K562 (cell line): Measurements from ENCODE around the gene TMEM222. TPM values are rescaled to one million over a fixed set of nuclear protein-coding genes. Genes with fewer than 3 reads are reported as not detected.
A peak's percentile ranks its signal among the peaks of the same experiment; 100 is the strongest.

Source experiments
- ATF7 ChIP-seq: fragments of 450-650 bp; IDR thresholded peaks from 2 replicates; pipeline ENCODE4 v1.7.1; 2014; ENCODE audit warnings: mild to moderate bottlenecking, moderate library complexity
- BRF1 ChIP-seq: IDR thresholded peaks from 3 replicates; pipeline ENCODE4 v1.6.1; 2011; ENCODE audit warnings: borderline replicate concordance, mild to moderate bottlenecking; ENCODE audit not compliant: insufficient read length; ENCODE audit errors: extremely low read depth
- DMBX1 ChIP-seq: fragments of 250-450 bp; sonication (Bioruptor Pico); IDR thresholded peaks from 2 replicates; pipeline ENCODE4 v1.8.0; 2022; ENCODE audit warnings: inconsistent platforms, mild to moderate bottlenecking, moderate library complexity, borderline replicate concordance
- ERF ChIP-seq: fragments of 450-650 bp; formaldehyde crosslinking; IDR thresholded peaks from 2 replicates; pipeline ENCODE4 v1.4.0; 2020; ENCODE audit warnings: mild to moderate bottlenecking, mixed read lengths
- ESRRA ChIP-seq: fragments of 450-650 bp; IDR thresholded peaks from 2 replicates; pipeline ENCODE4 v1.6.1; 2014; ENCODE audit warnings: low read depth, mild to moderate bottlenecking, moderate library complexity, borderline replicate concordance
- ESRRB ChIP-seq: fragments of 250-450 bp; sonication (Bioruptor Pico); IDR thresholded peaks from 2 replicates; pipeline ENCODE4 v1.5.0; 2020; ENCODE audit warnings: mild to moderate bottlenecking, moderate library complexity, borderline replicate concordance
- ID3 ChIP-seq, 2 experiments: fragments of 250-450 bp in 1 of 2; fragments of 450-650 bp in 1 of 2; sonication (Bioruptor Pico) in 1 of 2; IDR thresholded peaks; 2 replicates each; pipeline versions ENCODE4 v1.6.1 to v1.8.0; 2016 to 2021; ENCODE audit warnings: mild to moderate bottlenecking in 2 of 2, moderate library complexity in 2 of 2, missing compliant biosample characterization in 1 of 2, missing genetic modification characterization in 1 of 2
- KDM1A ChIP-seq, 2 experiments: fragments of 450-650 bp; IDR thresholded peaks; 2 replicates each; pipeline ENCODE4 v1.6.1; 2016; ENCODE audit warnings: mild to moderate bottlenecking in 2 of 2
- SFPQ ChIP-seq: fragments of 200-400 bp; formaldehyde crosslinking; IDR thresholded peaks from 2 replicates; pipeline ENCODE4 v1.6.1; 2017; ENCODE audit warnings: mild to moderate bottlenecking, low read depth, low read length, moderate library complexity
- SIN3A ChIP-seq, 2 experiments: fragments of 150-350 bp in 1 of 2; IDR thresholded peaks; 2 replicates each; pipeline ENCODE4 v1.6.1; 2011 to 2016; ENCODE audit warnings: borderline replicate concordance in 2 of 2, low read depth in 2 of 2, low read length in 2 of 2, mild to moderate bottlenecking in 2 of 2, moderate library complexity in 2 of 2; ENCODE audit not compliant: control insufficient read depth in 1 of 2
- SP1 ChIP-seq: sonication (generic); formaldehyde crosslinking; IDR thresholded peaks from 2 replicates; pipeline ENCODE4 v1.8.1; 2022; ENCODE audit warnings: mild to moderate bottlenecking, missing genetic modification reagents
- TFAP4 ChIP-seq: sonication (generic); formaldehyde crosslinking; IDR thresholded peaks from 2 replicates; pipeline ENCODE4 v1.8.0; 2022; ENCODE audit warnings: missing genetic modification reagents, mild to moderate bottlenecking, moderate library complexity, borderline replicate concordance
- ZFP36 ChIP-seq: fragments of 150-350 bp; IDR thresholded peaks from 2 replicates; pipeline ENCODE4 v1.6.1; 2018; ENCODE audit warnings: low read length, low read depth; ENCODE audit not compliant: partially characterized antibody
- ZNF174 ChIP-seq: fragments of 250-450 bp; sonication (Bioruptor Pico); IDR thresholded peaks from 2 replicates; pipeline ENCODE4 v1.4.0; 2020; ENCODE audit warnings: mild to moderate bottlenecking
- ZNF384 ChIP-seq: IDR thresholded peaks from 2 replicates; pipeline ENCODE4 v1.6.1; 2012; ENCODE audit warnings: low read depth, low read length, improper control_type of control experiment
- polyA plus RNA-seq, 8 experiments: library from polyadenylated mRNA; depleted of rRNA in 4 of 8; stranded (reverse) in 5 of 8; unstranded in 3 of 8; fragments of >200 nt; fragmentation: Nextera tagmentation in 2 of 8; fragmentation: Illumina TruSeq in 1 of 8; extraction: Ambion mirVana in 2 of 8; extraction: Trizol in 1 of 8; gene quantifications; 2 replicates each; pipeline versions ENCODE4 v1.2.1 to v1.2.3, GENCODE V29; 2011 to 2014; ENCODE audit warnings: inconsistent platforms in 1 of 8, missing spikeins in 1 of 8
- total RNA-seq, 7 experiments: library from RNA; depleted of rRNA in 6 of 7; stranded (reverse); fragments of >200 nt in 6 of 7; fragmentation: Illumina TruSeq in 2 of 7; extraction: Trizol in 2 of 7; gene quantifications; 2 replicates each; pipeline versions ENCODE4 v1.2.1 to v1.2.3, GENCODE V29; 2011 to 2021; ENCODE audit warnings: low replicate concordance in 1 of 7
- TF ChIP-seq, protein P1 (sequence below): sonication (generic); formaldehyde crosslinking; IDR thresholded peaks from 2 replicates; pipeline ENCODE4 v1.8.0; 2023; ENCODE audit warnings: missing genetic modification reagents, mild to moderate bottlenecking, borderline replicate concordance

TMEM222 gene
- total and polyA plus RNA-seq, 9 of the 15 experiments (the other 6 are each of a cell fraction or from before 2014, with no cell fraction given) = 6.9 to 48.0 (median 32.8) TPM

- TF ChIP-seq ID3 (CRISPR knock-in tag; IDR thresholded peaks at IDR 0.05) = no peak
- no peak for TF ChIP-seq ID3 (tag; IDR thresholded peaks at IDR 0.05)
- TF ChIP-seq DMBX1 (CRISPR knock-in tag) = no peak
- peak; percentile 24; the same call in 1 of the 2 replicates for TF ChIP-seq SP1 (CRISPR knock-in tag)
- no peak for TF ChIP-seq ESRRB
- TF ChIP-seq ZNF174 (CRISPR knock-in tag) = no peak
- TF ChIP-seq KDM1A (IDR thresholded peaks at IDR 0.05) = no peak
- TF ChIP-seq TFAP4 (CRISPR knock-in tag) = peak; percentile 51; the same call in 1 of the 2 replicates
- TF ChIP-seq ESRRA = peak; percentile 24; the same call in 1 of the 2 replicates
- no peak for TF ChIP-seq SIN3A (IDR thresholded peaks at IDR 0.05; ENCODE audit: borderline replicate concordance in 2 of 2, control insufficient read depth in 1 of 2, low read depth in 2 of 2, low read length in 2 of 2)
- no peak for TF ChIP-seq SFPQ
- peak; percentile 68; the same call in 1 of the 2 replicates for TF ChIP-seq ZNF384
- TF ChIP-seq ZFP36 = no peak
- TF ChIP-seq ATF7 = 0 out of 2 replicates have a peak, but pooled peaks have one; percentile 15
- TF ChIP-seq, protein P1, sequence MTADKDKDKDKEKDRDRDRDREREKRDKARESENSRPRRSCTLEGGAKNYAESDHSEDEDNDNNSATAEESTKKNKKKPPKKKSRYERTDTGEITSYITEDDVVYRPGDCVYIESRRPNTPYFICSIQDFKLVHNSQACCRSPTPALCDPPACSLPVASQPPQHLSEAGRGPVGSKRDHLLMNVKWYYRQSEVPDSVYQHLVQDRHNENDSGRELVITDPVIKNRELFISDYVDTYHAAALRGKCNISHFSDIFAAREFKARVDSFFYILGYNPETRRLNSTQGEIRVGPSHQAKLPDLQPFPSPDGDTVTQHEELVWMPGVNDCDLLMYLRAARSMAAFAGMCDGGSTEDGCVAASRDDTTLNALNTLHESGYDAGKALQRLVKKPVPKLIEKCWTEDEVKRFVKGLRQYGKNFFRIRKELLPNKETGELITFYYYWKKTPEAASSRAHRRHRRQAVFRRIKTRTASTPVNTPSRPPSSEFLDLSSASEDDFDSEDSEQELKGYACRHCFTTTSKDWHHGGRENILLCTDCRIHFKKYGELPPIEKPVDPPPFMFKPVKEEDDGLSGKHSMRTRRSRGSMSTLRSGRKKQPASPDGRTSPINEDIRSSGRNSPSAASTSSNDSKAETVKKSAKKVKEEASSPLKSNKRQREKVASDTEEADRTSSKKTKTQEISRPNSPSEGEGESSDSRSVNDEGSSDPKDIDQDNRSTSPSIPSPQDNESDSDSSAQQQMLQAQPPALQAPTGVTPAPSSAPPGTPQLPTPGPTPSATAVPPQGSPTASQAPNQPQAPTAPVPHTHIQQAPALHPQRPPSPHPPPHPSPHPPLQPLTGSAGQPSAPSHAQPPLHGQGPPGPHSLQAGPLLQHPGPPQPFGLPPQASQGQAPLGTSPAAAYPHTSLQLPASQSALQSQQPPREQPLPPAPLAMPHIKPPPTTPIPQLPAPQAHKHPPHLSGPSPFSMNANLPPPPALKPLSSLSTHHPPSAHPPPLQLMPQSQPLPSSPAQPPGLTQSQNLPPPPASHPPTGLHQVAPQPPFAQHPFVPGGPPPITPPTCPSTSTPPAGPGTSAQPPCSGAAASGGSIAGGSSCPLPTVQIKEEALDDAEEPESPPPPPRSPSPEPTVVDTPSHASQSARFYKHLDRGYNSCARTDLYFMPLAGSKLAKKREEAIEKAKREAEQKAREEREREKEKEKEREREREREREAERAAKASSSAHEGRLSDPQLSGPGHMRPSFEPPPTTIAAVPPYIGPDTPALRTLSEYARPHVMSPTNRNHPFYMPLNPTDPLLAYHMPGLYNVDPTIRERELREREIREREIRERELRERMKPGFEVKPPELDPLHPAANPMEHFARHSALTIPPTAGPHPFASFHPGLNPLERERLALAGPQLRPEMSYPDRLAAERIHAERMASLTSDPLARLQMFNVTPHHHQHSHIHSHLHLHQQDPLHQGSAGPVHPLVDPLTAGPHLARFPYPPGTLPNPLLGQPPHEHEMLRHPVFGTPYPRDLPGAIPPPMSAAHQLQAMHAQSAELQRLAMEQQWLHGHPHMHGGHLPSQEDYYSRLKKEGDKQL = no peak
- no peak for TF ChIP-seq BRF1
- TF ChIP-seq ERF (CRISPR knock-in tag) = no peak
These were observed 21.5 kb upstream of the TMEM222 start (continued) for GRCh38 chr1:27300341-27301051.
